Stimulated activated CD4-positive, alpha-beta T cell treated with anti-CD3 and anti-CD28 coated beads, Interleukin-1b, Interleukin-23, amount 100 ng/mL, for 4 hours (primary cell): ENCODE results near the gene ASB6.

ENCODE experiments used
- DNase-seq, 2 donors: peaks; one replicate each; pipeline ENCODE4 v3.0.0-alpha.2; 2020; ENCODE audit warnings: low read depth in 2 of 2

The ASB6 gene

GRCh38 chr9:129586245-129586644, 55.7 kb downstream of the ASB6 start:
- DNase-seq, result no peak

GRCh38 chr9:129585352-129585751, 56.6 kb downstream of the ASB6 start:
- no peak for DNase-seq
